GM18951 (cell line): ENCODE data around the gene KRTAP10-8.
"Not testable (repeated sequence)": the region's sequence is repeated elsewhere in the genome, so short reads cannot be mapped to it uniquely, and the experiment has no call there.

Source experiments
- POLR2A ChIP-seq: IDR thresholded peaks from 4 replicates; pipeline ENCODE4 v1.6.1; 2011; ENCODE audit warnings: mild to moderate bottlenecking; ENCODE audit not compliant: insufficient read length, insufficient read depth; ENCODE audit errors: extremely low read depth
- in situ Hi-C: fragments of 300-500 bp; cut with MboI; formaldehyde crosslinking; loops from one replicate; pipeline ENCODE4 v1.12.0; 2022; ENCODE audit warnings: low sequenced_read_pairs, mixed read lengths, inconsistent platforms; ENCODE audit not compliant: unreplicated experiment

KRTAP10-8 gene

GRCh38 chr21:44613386-44614155 is 1.7 kb downstream of the KRTAP10-8 start:
- in situ Hi-C loops = no loop called here
- no peak for TF ChIP-seq POLR2A

DNA sequence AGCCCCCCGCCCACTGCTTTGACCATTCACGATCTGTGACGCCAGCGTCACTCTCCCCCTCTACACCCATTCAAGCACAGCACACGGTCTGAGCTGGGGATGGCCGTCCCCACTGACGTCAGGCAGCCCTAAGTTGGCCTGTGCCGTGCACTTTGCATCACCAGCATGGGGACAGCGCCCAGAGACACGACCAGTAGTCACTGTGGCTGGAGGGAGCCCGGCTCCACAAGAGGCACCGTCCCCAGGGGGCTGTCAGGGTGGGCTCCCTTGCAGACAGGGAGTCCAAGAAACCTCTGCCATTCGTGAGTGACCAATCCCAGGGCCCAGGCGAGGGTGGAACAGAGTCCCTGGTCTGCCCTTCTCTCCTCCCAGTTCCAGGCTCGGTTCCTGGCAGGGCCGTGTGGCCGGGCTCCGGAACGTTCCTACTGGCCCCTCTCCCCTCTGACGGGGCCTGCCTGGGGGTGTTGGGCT is 2.3 kb downstream of the KRTAP10-8 start:
- in situ Hi-C loops = no loop called here
- no peak for TF ChIP-seq POLR2A

GRCh38 chr21:44614961-44615391 is 3.1 kb downstream of the KRTAP10-8 start:
- in situ Hi-C loops = no loop called here
- TF ChIP-seq POLR2A = no peak

GRCh38 chr21:44615466-44615865 is 3.6 kb downstream of the KRTAP10-8 start:
- in situ Hi-C loops = no loop called here
- no peak for TF ChIP-seq POLR2A

GRCh38 chr21:44615911-44616590 is 4.2 kb downstream of the KRTAP10-8 start:
- TF ChIP-seq POLR2A = no peak
- in situ Hi-C loops = no loop called here

GRCh38 chr21:44616591-44616926 is 4.7 kb downstream of the KRTAP10-8 start:
- in situ Hi-C loops = no loop called here
- no peak for TF ChIP-seq POLR2A

DNA sequence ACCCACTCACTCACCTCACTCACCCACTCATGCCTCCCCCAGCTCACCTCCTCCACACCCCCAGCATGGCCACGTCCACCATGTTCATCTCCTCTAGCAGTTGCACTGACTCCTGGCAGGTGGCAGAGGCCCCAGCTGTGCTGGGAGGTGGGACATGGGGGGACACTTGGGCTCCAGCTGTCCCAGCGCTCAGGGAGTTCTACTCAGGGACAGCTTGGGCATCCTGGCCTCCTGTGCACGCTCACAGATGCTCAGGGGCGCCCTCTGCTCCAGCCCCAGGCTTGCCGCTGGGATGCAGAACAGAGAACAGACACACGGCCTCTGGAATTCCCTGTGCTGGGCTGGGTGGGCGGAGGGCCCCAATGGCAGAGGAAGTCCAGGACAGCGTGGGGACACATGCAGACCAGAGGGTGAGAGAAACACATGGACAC is 5.2 kb downstream of the KRTAP10-8 start:
- TF ChIP-seq POLR2A = no peak
- in situ Hi-C loops = no loop called here

DNA sequence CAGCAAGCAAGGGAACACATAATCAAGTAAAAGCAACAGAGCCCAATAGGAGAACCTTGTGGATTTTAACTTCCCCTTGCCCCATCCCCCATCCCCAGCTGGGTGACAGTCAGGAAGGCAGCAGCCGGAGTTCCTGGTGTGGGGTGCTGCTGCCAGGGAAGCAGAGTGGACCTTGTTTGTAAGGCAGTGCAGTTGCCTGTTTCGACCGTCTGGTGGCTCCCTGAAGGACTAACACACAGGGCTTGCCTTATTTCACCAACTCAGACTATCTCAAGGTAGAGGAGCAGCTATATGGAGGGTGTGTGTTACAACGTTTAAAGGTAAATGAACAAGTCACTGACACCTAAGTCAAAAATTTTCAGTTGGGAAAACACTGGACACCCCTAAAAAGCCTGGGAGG is 6.6 kb downstream of the KRTAP10-8 start:
- in situ Hi-C loops = no loop called here

GRCh38 chr21:44618909-44619308 is 7.0 kb downstream of the KRTAP10-8 start:
- no peak for TF ChIP-seq POLR2A
- in situ Hi-C loops = no loop called here

More for the DNA sequence above, 6.6 kb downstream of the KRTAP10-8 start:
- TF ChIP-seq POLR2A = no peak

- in situ Hi-C loops = no loop called here
- TF ChIP-seq POLR2A = no peak
Measured at GRCh38 chr21:44619886-44620285, 8.0 kb downstream of the KRTAP10-8 start.

GRCh38 chr21:44623575-44623974 is 11.7 kb downstream of the KRTAP10-8 start:
- TF ChIP-seq POLR2A = no peak
- in situ Hi-C loops = no loop called here

- in situ Hi-C loops = no loop called here
- no peak for TF ChIP-seq POLR2A
Measured at GRCh38 chr21:44625756-44626155, 13.9 kb downstream of the KRTAP10-8 start.

GRCh38 chr21:44626262-44626661 is 14.4 kb downstream of the KRTAP10-8 start:
- TF ChIP-seq POLR2A = no peak
- in situ Hi-C loops = no loop called here

- in situ Hi-C loops = no loop called here
- TF ChIP-seq POLR2A = no peak
Measured at GRCh38 chr21:44626673-44627143, 14.8 kb downstream of the KRTAP10-8 start, which contains the start of gene KRTAP10-9. Gene KRTAP10-9, plus strand, starts transcription at chr21:44627093. Its CDS starts 79 bp downstream, at chr21:44627172.

GRCh38 chr21:44627181-44627822 is 15.4 kb downstream of the KRTAP10-8 start:
- in situ Hi-C loops = not testable (repeated sequence)

DNA sequence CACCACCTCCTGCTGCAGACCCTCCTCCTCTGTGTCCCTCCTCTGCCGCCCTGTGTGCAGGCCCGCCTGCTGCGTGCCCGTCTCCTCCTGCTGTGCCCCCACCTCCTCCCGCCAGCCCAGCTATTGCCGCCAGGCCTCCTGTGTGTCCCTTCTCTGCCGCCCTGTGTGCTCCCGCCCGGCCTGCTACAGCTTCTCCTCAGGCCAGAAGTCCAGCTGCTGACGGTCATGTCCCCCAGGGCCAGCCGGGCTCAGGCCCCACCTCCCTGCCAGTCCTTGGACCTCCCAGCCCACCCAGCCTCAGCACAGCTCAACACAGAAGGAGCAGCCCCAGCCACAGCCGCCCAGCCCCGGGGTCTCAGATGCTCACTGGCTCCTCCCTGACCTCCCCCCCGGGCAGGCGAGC is 16.0 kb downstream of the KRTAP10-8 start:
- in situ Hi-C loops = not testable (repeated sequence)
